IMR-90 (cell line): ENCODE measurements around the gene NR5A1. TPM values are rescaled to one million over a fixed set of nuclear protein-coding genes. Genes with fewer than 3 reads are reported as not detected.

Experiments
- ATAC-seq: fragments of 200-7000 bp; cut with Tn5 transposase; 2 replicates; pipeline ENCODE4 v1.9.1; 2020; ENCODE audit warnings: low read depth, mild to moderate bottlenecking, moderate library complexity
- BruUV-seq: library from RNA; stranded (reverse); fragments of 400-500 nt; replicated peaks from 2 replicates; lab custom pipeline; 2021; lab: Mats Ljungman, UMichigan
- CTCF ChIA-PET: fragments of 300-600 bp; formaldehyde crosslinking; extraction: SDS; loops from one replicate; lab custom pipeline; 2021; ENCODE audit warnings: antibody characterized with exemption; lab: Yijun Ruan, JAX
- POLR2A ChIA-PET: fragments of 300-600 bp; sonication (Branson Sonifier 250); formaldehyde crosslinking; loops from one replicate; lab custom pipeline; 2022; ENCODE audit warnings: antibody characterized with exemption; ENCODE audit not compliant: unreplicated experiment; lab: Charles Lee
- DNase-seq: peaks from one replicate; pipeline ENCODE4 v3.0.0; 2013
- H2AFZ ChIP-seq: replicated peaks from 2 replicates; pipeline ENCODE3; 2013; ENCODE audit warnings: low read length, mild to moderate bottlenecking; ENCODE audit not compliant: poor library complexity
- H2AK5ac ChIP-seq: 2 replicates; pipeline ENCODE4 v1.6.1; 2013; ENCODE audit warnings: low read depth, low read length, inconsistent platforms
- H2AK9ac ChIP-seq: replicated peaks from 2 replicates; pipeline ENCODE3; 2013; ENCODE audit warnings: mild to moderate bottlenecking, low read depth, low read length, moderate library complexity; ENCODE audit not compliant: poor library complexity
- H2BK120ac ChIP-seq: 2 replicates; pipeline ENCODE4 v1.6.1; 2013; ENCODE audit warnings: low read depth, low read length, inconsistent platforms
- H2BK15ac ChIP-seq: 3 replicates; pipeline ENCODE4 v1.6.1; 2013; ENCODE audit warnings: low read depth, low read length, inconsistent platforms
- H2BK20ac ChIP-seq: 2 replicates; pipeline ENCODE4 v1.6.1; 2013; ENCODE audit warnings: low read depth, mild to moderate bottlenecking, inconsistent platforms, low read length, moderate library complexity
- H2BK5ac ChIP-seq: 2 replicates; pipeline ENCODE4 v1.6.1; 2013; ENCODE audit warnings: mild to moderate bottlenecking, low read depth, low read length, inconsistent platforms; ENCODE audit not compliant: poor library complexity, severe bottlenecking
- H3K14ac ChIP-seq: replicated peaks from 2 replicates; pipeline ENCODE4 v1.6.1; 2013; ENCODE audit warnings: low read depth, low read length, inconsistent platforms
- H3K18ac ChIP-seq: 2 replicates; pipeline ENCODE4 v1.6.1; 2013; ENCODE audit warnings: low read depth, low read length, control low read depth
- H3K23ac ChIP-seq: 2 replicates; pipeline ENCODE4 v1.6.1; 2013; ENCODE audit warnings: low read depth, low read length, inconsistent platforms
- H3K27ac ChIP-seq: 2 replicates; pipeline ENCODE4 v1.5.1; 2013; ENCODE audit warnings: mild to moderate bottlenecking, control low read depth, low read length; ENCODE audit not compliant: insufficient read depth
- H3K27me3 ChIP-seq: 2 replicates; pipeline ENCODE4 v1.6.1; 2013; ENCODE audit warnings: low read length; ENCODE audit not compliant: control insufficient read depth, insufficient read depth
- H3K36me3 ChIP-seq: 2 replicates; pipeline ENCODE4 v1.6.1; 2013; ENCODE audit warnings: low read length, mixed read lengths; ENCODE audit not compliant: control insufficient read depth, insufficient read depth
- H3K4ac ChIP-seq: 2 replicates; pipeline ENCODE4 v1.6.1; 2013; ENCODE audit warnings: low read depth, low read length, inconsistent platforms
- H3K4me1 ChIP-seq: 2 replicates; pipeline ENCODE4 v1.6.1; 2013; ENCODE audit warnings: low read length, mixed read lengths; ENCODE audit not compliant: control insufficient read depth, insufficient read depth
- H3K4me2 ChIP-seq: 2 replicates; pipeline ENCODE4 v1.6.1; 2013; ENCODE audit warnings: low read depth, mild to moderate bottlenecking, control low read depth, low read length, moderate library complexity
- H3K4me3 ChIP-seq: 2 replicates; pipeline ENCODE4 v1.5.1; 2013; ENCODE audit warnings: low read depth, mild to moderate bottlenecking, control low read depth, low read length, moderate library complexity; ENCODE audit not compliant: insufficient read depth
- H3K56ac ChIP-seq: 2 replicates; pipeline ENCODE4 v1.6.1; 2013; ENCODE audit warnings: low read length, inconsistent platforms; ENCODE audit not compliant: insufficient read depth; ENCODE audit errors: extremely low read depth
- H3K79me1 ChIP-seq, 2 experiments: 2 replicates each; pipeline ENCODE4 v1.6.1; 2013; ENCODE audit warnings: low read length in 2 of 2, inconsistent platforms in 1 of 2, low read depth in 1 of 2
- H3K9ac ChIP-seq: 2 replicates; pipeline ENCODE4 v1.6.1; 2013; ENCODE audit warnings: low read depth, low read length, control low read depth
- H3K9me1 ChIP-seq: 2 replicates; pipeline ENCODE4 v1.6.1; 2013; ENCODE audit warnings: low read length, inconsistent platforms; ENCODE audit not compliant: insufficient read depth
- H3K9me3 ChIP-seq: 2 replicates; pipeline ENCODE4 v1.6.1; 2013; ENCODE audit warnings: low read length; ENCODE audit not compliant: control insufficient read depth, insufficient read depth
- H4K20me1 ChIP-seq: 2 replicates; pipeline ENCODE4 v1.6.1; 2013; ENCODE audit warnings: low read length, inconsistent platforms; ENCODE audit not compliant: insufficient read depth
- H4K5ac ChIP-seq: 2 replicates; pipeline ENCODE4 v1.6.1; 2013; ENCODE audit warnings: mild to moderate bottlenecking, low read depth, low read length, control low read depth
- H4K8ac ChIP-seq, 2 experiments: 2 replicates each; pipeline ENCODE4 v1.6.1; 2013; ENCODE audit warnings: low read depth in 2 of 2, low read length in 2 of 2, control low read depth in 1 of 2, inconsistent platforms in 1 of 2
- H4K91ac ChIP-seq: 2 replicates; pipeline ENCODE4 v1.6.1; 2013; ENCODE audit warnings: low read depth, low read length, inconsistent platforms; ENCODE audit not compliant: insufficient read depth
- MXI1 ChIP-seq: IDR thresholded peaks from 2 replicates; pipeline ENCODE4 v1.6.1; 2012; ENCODE audit warnings: low read depth, mild to moderate bottlenecking, low read length, moderate library complexity, borderline replicate concordance
- WGBS, 2 experiments: methylation state at CpG; one replicate each; pipeline versions ENCODE4 v1.1.5 to v1.1.7; 2013; ENCODE audit warnings: missing lambda C conversion rate in 2 of 2; ENCODE audit not compliant: insufficient read length in 1 of 2; ENCODE audit errors: extremely low coverage in 2 of 2; 5-methylcytosine and 5-hydroxymethylcytosine counted together
- dilution Hi-C: fragments of 300-500 bp; cut with HindIII; formaldehyde crosslinking; loops from one replicate; pipeline ENCODE4 v1.14.3; 2018; ENCODE audit warnings: low sequenced_read_pairs; ENCODE audit not compliant: unreplicated experiment
- in situ Hi-C: fragments of 300-500 bp; cut with MboI; formaldehyde crosslinking; loops from 3 replicates; pipeline ENCODE4 v1.14.3; 2019; ENCODE audit warnings: low sequenced_read_pairs, inconsistent platforms, mixed read lengths
- intact Hi-C: fragments of 100-400 bp; cut with micrococcal nuclease; formaldehyde crosslinking; loops from 2 replicates; pipeline ENCODE4 v1.10.0; 2022
- polyA plus RNA-seq, 3 experiments: library from polyadenylated mRNA; depleted of rRNA; stranded (reverse); fragments of >200 nt; gene quantifications; 2 replicates each; pipeline ENCODE4 v1.2.3, GENCODE V29; 2012; ENCODE audit warnings: low replicate concordance in 1 of 3
- total RNA-seq: library from RNA; depleted of rRNA; stranded (reverse); fragments of >200 nt; gene quantifications from 2 replicates; pipeline ENCODE4 v1.2.3, GENCODE V29; 2012
- TF ChIP-seq, protein P1 (sequence below): conservative IDR thresholded peaks from 2 replicates; pipeline ENCODE4 v1.5.1; 2012; ENCODE audit warnings: mild to moderate bottlenecking, low read depth, low read length, improper control_type of control experiment

The NR5A1 gene
- total and polyA plus RNA-seq, 2 of the 4 experiments (the other 2 are of a cell fraction): not detected

GRCh38 chr9:124495126-124496074 is 11.8 kb downstream of the NR5A1 start:
- Histone ChIP-seq H2AFZ (no peak overlapping the region), H3K4me2 (no peak overlapping the region), H3K4me1 (no peaks in the 10 kb centered on the region), H2AK5ac (no peak overlapping the region), H3K9me1 (no peaks in the 10 kb centered on the region), H3K27me3 (peaks cover 78% of the 10 kb centered on the region), H3K9me3 (no peaks in the 10 kb centered on the region), H4K8ac (no peak overlapping the region), H3K79me1 (no peaks in the 10 kb centered on the region), H3K9ac (no peak overlapping the region), H3K4me3 (no peak overlapping the region), H4K5ac (no peak overlapping the region), H4K91ac (no peak overlapping the region), H3K27ac (no peak overlapping the region), H2BK20ac (no peak overlapping the region), H4K20me1 (no peaks in the 10 kb centered on the region), H2BK5ac (no peak overlapping the region), H2AK9ac (no peak overlapping the region), H3K56ac (no peak overlapping the region), H3K36me3 (no peaks in the 10 kb centered on the region), H3K4ac (no peak overlapping the region), H3K23ac (no peak overlapping the region), H3K18ac (no peak overlapping the region), H3K14ac (no peak overlapping the region), H2BK15ac (no peak overlapping the region), H2BK120ac (no peak overlapping the region)
- WGBS, 2 experiments: 72% methylated on average over 13 of the region's 31 CpGs; no CpG with 5 or more reads in 1 of the 2 experiments
- in situ Hi-C loops: no loop called here
- intact Hi-C loops: no loop called here
- CTCF ChIA-PET: no interaction called here
- DNase-seq (no peak), ATAC-seq (no peak)
- no TSS peak for BruUV-seq
- POLR2A ChIA-PET: no interaction called here
- TF ChIP-seq, protein P1, sequence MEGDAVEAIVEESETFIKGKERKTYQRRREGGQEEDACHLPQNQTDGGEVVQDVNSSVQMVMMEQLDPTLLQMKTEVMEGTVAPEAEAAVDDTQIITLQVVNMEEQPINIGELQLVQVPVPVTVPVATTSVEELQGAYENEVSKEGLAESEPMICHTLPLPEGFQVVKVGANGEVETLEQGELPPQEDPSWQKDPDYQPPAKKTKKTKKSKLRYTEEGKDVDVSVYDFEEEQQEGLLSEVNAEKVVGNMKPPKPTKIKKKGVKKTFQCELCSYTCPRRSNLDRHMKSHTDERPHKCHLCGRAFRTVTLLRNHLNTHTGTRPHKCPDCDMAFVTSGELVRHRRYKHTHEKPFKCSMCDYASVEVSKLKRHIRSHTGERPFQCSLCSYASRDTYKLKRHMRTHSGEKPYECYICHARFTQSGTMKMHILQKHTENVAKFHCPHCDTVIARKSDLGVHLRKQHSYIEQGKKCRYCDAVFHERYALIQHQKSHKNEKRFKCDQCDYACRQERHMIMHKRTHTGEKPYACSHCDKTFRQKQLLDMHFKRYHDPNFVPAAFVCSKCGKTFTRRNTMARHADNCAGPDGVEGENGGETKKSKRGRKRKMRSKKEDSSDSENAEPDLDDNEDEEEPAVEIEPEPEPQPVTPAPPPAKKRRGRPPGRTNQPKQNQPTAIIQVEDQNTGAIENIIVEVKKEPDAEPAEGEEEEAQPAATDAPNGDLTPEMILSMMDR: no peak
- TF ChIP-seq MXI1: no peak
- dilution Hi-C loops: no loop called here
